ENCODE results near the gene SORCS3.

GRCh38 chr10:105188737-105189462 is 547.8 kb downstream of the SORCS3 start:
- TF ChIP-seq POLR2A (IDR thresholded peaks at IDR 0.05) (no peak), CTCF (IDR thresholded peaks at IDR 0.05) (no peak)
